Loucy (cell line): ENCODE results near the gene FLNA.

Experiments
- H2AFZ ChIP-seq: fragments of 200-600 bp; sonication (generic); 2 replicates; pipeline ENCODE4 v1.6.0; 2016; ENCODE audit warnings: antibody characterized with exemption, mild to moderate bottlenecking, low read length, moderate library complexity
- H3F3A ChIP-seq: fragments of 200-600 bp; 2 replicates; pipeline ENCODE4 v1.6.0; 2016; ENCODE audit warnings: antibody characterized with exemption, low read depth, mild to moderate bottlenecking
- H3K27me3 ChIP-seq: fragments of 200-600 bp; sonication (generic); 2 replicates; pipeline ENCODE4 v1.6.1; 2014; ENCODE audit warnings: low read length, mild to moderate bottlenecking; ENCODE audit not compliant: insufficient read depth, poor library complexity, severe bottlenecking
- H3K36me3 ChIP-seq: fragments of 200-600 bp; sonication (generic); 2 replicates; pipeline ENCODE4 v1.6.1; 2016; ENCODE audit warnings: low read length; ENCODE audit not compliant: insufficient read depth
- H3K4me1 ChIP-seq: fragments of 200-600 bp; sonication (generic); 2 replicates; pipeline ENCODE4 v1.5.1; 2014; ENCODE audit warnings: low read length, mild to moderate bottlenecking; ENCODE audit not compliant: insufficient read depth, poor library complexity, severe bottlenecking
- H3K4me2 ChIP-seq: fragments of 200-600 bp; sonication (generic); 2 replicates; pipeline ENCODE4 v1.6.0; 2014; ENCODE audit warnings: antibody characterized with exemption, low read length, low read depth, mild to moderate bottlenecking; ENCODE audit not compliant: poor library complexity, severe bottlenecking
- H3K4me3 ChIP-seq: fragments of 200-600 bp; sonication (generic); 2 replicates; pipeline ENCODE4 v1.5.1; 2014; ENCODE audit warnings: low read length, mild to moderate bottlenecking, mixed read lengths; ENCODE audit not compliant: poor library complexity, severe bottlenecking
- H3K79me2 ChIP-seq: fragments of 200-600 bp; sonication (generic); 2 replicates; pipeline ENCODE4 v1.6.1; 2014; ENCODE audit warnings: low read length; ENCODE audit not compliant: insufficient read depth
- H3K9ac ChIP-seq: fragments of 200-600 bp; sonication (generic); 2 replicates; pipeline ENCODE4 v1.6.0; 2014; ENCODE audit warnings: mild to moderate bottlenecking, low read depth, low read length, moderate library complexity; ENCODE audit not compliant: poor library complexity, severe bottlenecking
- H3K9me2 ChIP-seq: fragments of 200-600 bp; sonication (generic); replicated peaks from 2 replicates; pipeline ENCODE4 v1.6.1; 2016; ENCODE audit warnings: low read depth, low read length, mixed read lengths
- H3K9me3 ChIP-seq: fragments of 200-600 bp; sonication (generic); 2 replicates; pipeline ENCODE4 v1.6.1; 2014; ENCODE audit warnings: mild to moderate bottlenecking, antibody characterized with exemption, low read length, low read depth; ENCODE audit not compliant: insufficient read depth
- H4K20me1 ChIP-seq: fragments of 200-600 bp; sonication (generic); 2 replicates; pipeline ENCODE4 v1.6.0; 2014; ENCODE audit warnings: antibody characterized with exemption, low read length, mild to moderate bottlenecking; ENCODE audit not compliant: insufficient read depth, poor library complexity, severe bottlenecking
- EZH2phosphoT487 ChIP-seq: fragments of 200-600 bp; IDR thresholded peaks from 2 replicates; pipeline ENCODE4 v1.6.1; 2018; ENCODE audit warnings: antibody characterized with exemption, mild to moderate bottlenecking, moderate library complexity, borderline replicate concordance
- TF ChIP-seq, protein P1 (sequence below): fragments of 200-600 bp; sonication (generic); conservative IDR thresholded peaks from 2 replicates; pipeline ENCODE4 v1.5.1; 2014; ENCODE audit warnings: mild to moderate bottlenecking, antibody characterized with exemption, low read length

The FLNA gene

DNA sequence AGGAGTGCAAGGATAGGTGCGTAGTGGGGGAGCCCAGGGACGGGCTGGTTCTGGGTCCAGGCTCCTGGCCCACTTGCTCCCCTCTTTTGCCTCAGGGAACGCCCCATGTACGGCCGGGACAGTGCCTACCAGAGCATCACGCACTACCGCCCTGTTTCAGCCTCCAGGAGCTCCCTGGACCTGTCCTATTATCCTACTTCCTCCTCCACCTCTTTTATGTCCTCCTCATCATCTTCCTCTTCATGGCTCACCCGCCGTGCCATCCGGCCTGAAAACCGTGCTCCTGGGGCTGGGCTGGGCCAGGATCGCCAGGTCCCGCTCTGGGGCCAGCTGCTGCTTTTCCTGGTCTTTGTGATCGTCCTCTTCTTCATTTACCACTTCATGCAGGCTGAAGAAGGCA is 6.4 kb upstream of the FLNA start:
- H3K9me2 ChIP-seq: no peaks in the 10 kb centered on the region
- H3K4me2 ChIP-seq: peak overlapping the region; percentile 85
- no peak for TF ChIP-seq EZH2phosphoT487
- TF ChIP-seq, protein P1, sequence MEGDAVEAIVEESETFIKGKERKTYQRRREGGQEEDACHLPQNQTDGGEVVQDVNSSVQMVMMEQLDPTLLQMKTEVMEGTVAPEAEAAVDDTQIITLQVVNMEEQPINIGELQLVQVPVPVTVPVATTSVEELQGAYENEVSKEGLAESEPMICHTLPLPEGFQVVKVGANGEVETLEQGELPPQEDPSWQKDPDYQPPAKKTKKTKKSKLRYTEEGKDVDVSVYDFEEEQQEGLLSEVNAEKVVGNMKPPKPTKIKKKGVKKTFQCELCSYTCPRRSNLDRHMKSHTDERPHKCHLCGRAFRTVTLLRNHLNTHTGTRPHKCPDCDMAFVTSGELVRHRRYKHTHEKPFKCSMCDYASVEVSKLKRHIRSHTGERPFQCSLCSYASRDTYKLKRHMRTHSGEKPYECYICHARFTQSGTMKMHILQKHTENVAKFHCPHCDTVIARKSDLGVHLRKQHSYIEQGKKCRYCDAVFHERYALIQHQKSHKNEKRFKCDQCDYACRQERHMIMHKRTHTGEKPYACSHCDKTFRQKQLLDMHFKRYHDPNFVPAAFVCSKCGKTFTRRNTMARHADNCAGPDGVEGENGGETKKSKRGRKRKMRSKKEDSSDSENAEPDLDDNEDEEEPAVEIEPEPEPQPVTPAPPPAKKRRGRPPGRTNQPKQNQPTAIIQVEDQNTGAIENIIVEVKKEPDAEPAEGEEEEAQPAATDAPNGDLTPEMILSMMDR: no peak
- H4K20me1 ChIP-seq: peaks cover 4% of the 10 kb centered on the region
- H3K4me1 ChIP-seq: peaks cover 6% of the 10 kb centered on the region
- no peak overlapping the region for H2AFZ ChIP-seq
- no peaks in the 10 kb centered on the region for H3K27me3 ChIP-seq
- H3K79me2 ChIP-seq: peaks cover 18% of the 10 kb centered on the region; the same call in 1 of the 2 replicates
- H3K9ac ChIP-seq: peak overlapping the region; percentile 98
- H3F3A ChIP-seq: no peaks in the 10 kb centered on the region
- peak overlapping the region; percentile 86 for H3K4me3 ChIP-seq
- no peaks in the 10 kb centered on the region for H3K36me3 ChIP-seq
- no peaks in the 10 kb centered on the region for H3K9me3 ChIP-seq

- H3K9me2 ChIP-seq: no peaks in the 10 kb centered on the region
- H4K20me1 ChIP-seq: peaks cover 4% of the 10 kb centered on the region
- H3K79me2 ChIP-seq: peaks cover 18% of the 10 kb centered on the region; the same call in 1 of the 2 replicates
- H3K27me3 ChIP-seq: no peaks in the 10 kb centered on the region
- H3K9ac ChIP-seq: peak overlapping the region; percentile 98
- no peaks in the 10 kb centered on the region for H3K9me3 ChIP-seq
- peak overlapping the region; percentile 86 for H3K4me3 ChIP-seq
- TF ChIP-seq EZH2phosphoT487: no peak
- TF ChIP-seq, protein P1: no peak
- H3K4me1 ChIP-seq: peaks cover 6% of the 10 kb centered on the region
- H3F3A ChIP-seq: no peaks in the 10 kb centered on the region
- no peak overlapping the region for H2AFZ ChIP-seq
- no peaks in the 10 kb centered on the region for H3K36me3 ChIP-seq
- peak overlapping the region; percentile 85 for H3K4me2 ChIP-seq
These were observed 5.7 kb upstream of the FLNA start for GRCh38 chrX:154380153-154380552.

DNA sequence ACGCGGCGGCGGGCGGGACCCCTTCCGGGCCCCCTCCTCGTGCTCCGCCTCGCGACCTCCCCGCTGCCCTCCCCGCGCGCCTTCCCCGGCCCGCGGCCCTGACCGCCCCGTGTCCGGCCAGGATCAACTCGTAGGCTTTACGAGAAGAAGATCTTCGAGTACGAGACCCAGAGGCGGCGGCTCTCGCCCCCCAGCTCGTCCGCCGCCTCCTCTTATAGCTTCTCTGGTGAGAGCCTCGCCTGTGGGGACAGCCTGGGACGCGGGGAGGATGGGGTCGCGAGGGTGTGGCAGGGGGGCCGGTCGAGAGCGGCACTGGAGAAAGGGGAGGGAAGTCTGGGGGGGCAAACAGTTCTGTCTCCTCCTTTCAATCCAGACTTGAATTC is 5.1 kb upstream of the FLNA start:
- no peak for TF ChIP-seq EZH2phosphoT487
- TF ChIP-seq, protein P1: no peak
- Histone ChIP-seq H2AFZ (0 out of 2 replicates have a peak overlapping the region, but pooled peaks have one; percentile 33), H3K9me3 (no peaks in the 10 kb centered on the region), H3K4me3 (peak overlapping the region; percentile 86), H4K20me1 (peaks cover 4% of the 10 kb centered on the region), H3K9me2 (no peaks in the 10 kb centered on the region), H3K4me2 (peak overlapping the region; percentile 85), H3K9ac (peak overlapping the region; percentile 98), H3K4me1 (peaks cover 6% of the 10 kb centered on the region), H3K79me2 (peaks cover 18% of the 10 kb centered on the region; the same call in 1 of the 2 replicates), H3K36me3 (no peaks in the 10 kb centered on the region), H3F3A (no peaks in the 10 kb centered on the region), H3K27me3 (no peaks in the 10 kb centered on the region)
